HG03066 (cell line): Measurements from ENCODE around the gene KRAS.

ENCODE experiments used
- ATAC-seq: cut with Tn5 transposase; IDR thresholded peaks from one replicate; pipeline ENCODE4 v1.9.1; 2021; ENCODE audit warnings: low read depth; ENCODE audit not compliant: unreplicated experiment

Gene KRAS

DNA sequence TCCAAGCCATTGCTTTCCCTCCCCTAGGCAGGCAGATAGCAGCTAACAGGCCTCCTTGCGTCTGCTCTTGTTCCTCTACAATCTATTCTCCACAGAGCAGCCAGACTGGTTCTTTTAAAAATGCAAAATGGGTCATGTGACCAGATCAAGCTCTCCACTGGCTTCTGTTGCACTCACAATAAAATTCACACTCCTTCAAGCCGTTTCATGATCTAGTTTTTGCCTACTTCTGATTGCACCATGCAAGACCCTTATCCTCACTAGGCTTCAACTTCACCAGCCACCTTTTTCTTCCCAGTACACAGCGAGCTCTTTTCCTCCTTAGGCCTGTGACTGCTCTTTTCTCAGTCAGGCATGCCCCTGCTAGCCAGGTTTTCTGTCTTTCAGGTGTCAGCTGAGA lies 6.1 kb upstream of the KRAS start:
- no peak for ATAC-seq

- ATAC-seq: no peak
These were observed 5.3 kb upstream of the KRAS start for GRCh38 chr12:25256005-25256404.

GRCh38 chr12:25254271-25254880 lies 3.6 kb upstream of the KRAS start:
- ATAC-seq: no peak

GRCh38 chr12:25253371-25254068 lies 2.8 kb upstream of the KRAS start:
- no peak for ATAC-seq

GRCh38 chr12:25252946-25253345 lies 2.2 kb upstream of the KRAS start:
- ATAC-seq: no peak

DNA sequence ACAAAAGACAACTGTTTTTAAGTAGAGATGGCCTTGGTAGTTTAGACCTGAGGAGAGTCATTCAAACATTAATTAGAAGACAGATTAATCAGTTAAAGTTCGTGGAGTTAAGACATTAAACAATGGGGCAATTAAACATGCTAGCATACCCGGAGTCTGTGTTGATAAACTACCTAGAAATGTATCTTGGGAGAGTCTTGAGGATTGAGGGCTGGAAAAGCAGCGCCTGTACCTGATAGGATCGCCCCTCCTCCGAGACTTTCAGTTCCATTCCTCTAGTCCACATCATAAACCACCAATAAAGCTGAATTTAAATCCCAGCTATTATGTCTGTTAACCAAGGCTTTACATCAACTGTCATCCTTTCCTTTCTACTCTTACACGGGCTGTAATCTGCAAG lies 1.0 kb upstream of the KRAS start:
- no peak for ATAC-seq

GRCh38 chr12:25249931-25250738 lies 594 bp downstream of the KRAS start:
- ATAC-seq: peak; percentile 34

- ATAC-seq: no peak
These were observed 2.0 kb downstream of the KRAS start for GRCh38 chr12:25248732-25249131.

GRCh38 chr12:25248137-25248536 lies 2.6 kb downstream of the KRAS start:
- no peak for ATAC-seq

DNA sequence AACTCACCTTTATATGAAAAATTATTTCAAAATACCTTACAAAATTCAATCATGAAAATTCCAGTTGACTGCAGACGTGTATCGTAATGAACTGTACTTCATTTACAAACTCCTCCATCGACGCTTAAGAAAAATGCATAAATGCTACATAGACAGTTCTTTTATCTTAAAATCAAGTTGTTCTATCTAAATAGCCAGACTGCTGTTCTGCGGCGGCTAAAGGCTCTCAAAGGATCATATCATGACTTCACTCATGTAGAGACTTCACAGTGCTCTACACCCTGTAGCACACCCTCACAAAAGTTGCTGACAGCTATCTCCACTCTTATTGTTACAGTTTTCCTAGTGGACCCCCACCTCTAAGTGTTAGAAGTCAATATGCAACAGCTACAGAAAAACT lies 5.2 kb downstream of the KRAS start:
- no peak for ATAC-seq

GRCh38 chr12:25243680-25243990 lies 7.1 kb downstream of the KRAS start:
- no peak for ATAC-seq

GRCh38 chr12:25242981-25243679 lies 7.6 kb downstream of the KRAS start:
- ATAC-seq: no peak

GRCh38 chr12:25241167-25242020 lies 9.3 kb downstream of the KRAS start:
- no peak for ATAC-seq

- no peak for ATAC-seq
These were observed 14.1 kb downstream of the KRAS start for GRCh38 chr12:25236626-25237025.

- no peak for ATAC-seq
These were observed 14.5 kb downstream of the KRAS start for GRCh38 chr12:25236190-25236589.

DNA sequence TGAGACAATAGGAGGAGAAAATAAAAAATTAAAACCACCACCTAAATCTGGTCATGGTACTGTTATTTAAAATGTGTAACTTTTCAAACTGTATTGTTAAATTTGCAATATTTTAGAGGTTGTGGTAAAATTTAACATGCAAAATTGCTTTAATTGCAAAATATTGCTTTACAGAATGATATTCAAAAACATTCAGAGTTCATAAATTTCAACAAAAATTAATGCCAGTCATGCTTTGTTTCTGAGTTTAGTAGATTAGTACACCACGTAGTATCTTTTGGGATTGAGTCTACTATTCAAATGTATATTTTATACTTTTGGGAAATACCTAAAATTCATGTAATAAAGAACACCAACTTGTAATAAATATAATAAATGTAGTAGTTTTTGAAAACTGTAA lies 37.4 kb downstream of the KRAS start:
- ATAC-seq: no peak

GRCh38 chr12:25208554-25208953 lies 42.2 kb downstream of the KRAS start:
- no peak for ATAC-seq

GRCh38 chr12:25207846-25208245 lies 42.9 kb downstream of the KRAS start:
- no peak for ATAC-seq

GRCh38 chr12:25207411-25207810 lies 43.3 kb downstream of the KRAS start:
- no peak for ATAC-seq

GRCh38 chr12:25202137-25202536 lies 48.6 kb downstream of the KRAS start:
- ATAC-seq: no peak
